Measurements from ENCODE around the gene PCBD2. TPM values are rescaled to one million over a fixed set of nuclear protein-coding genes. Genes with fewer than 3 reads are reported as not detected.
"Not testable (repeated sequence)": the region's sequence is repeated elsewhere in the genome, so short reads cannot be mapped to it uniquely, and the experiment has no call there.

Gene PCBD2
- total RNA-seq, result 7.6 TPM

DNA sequence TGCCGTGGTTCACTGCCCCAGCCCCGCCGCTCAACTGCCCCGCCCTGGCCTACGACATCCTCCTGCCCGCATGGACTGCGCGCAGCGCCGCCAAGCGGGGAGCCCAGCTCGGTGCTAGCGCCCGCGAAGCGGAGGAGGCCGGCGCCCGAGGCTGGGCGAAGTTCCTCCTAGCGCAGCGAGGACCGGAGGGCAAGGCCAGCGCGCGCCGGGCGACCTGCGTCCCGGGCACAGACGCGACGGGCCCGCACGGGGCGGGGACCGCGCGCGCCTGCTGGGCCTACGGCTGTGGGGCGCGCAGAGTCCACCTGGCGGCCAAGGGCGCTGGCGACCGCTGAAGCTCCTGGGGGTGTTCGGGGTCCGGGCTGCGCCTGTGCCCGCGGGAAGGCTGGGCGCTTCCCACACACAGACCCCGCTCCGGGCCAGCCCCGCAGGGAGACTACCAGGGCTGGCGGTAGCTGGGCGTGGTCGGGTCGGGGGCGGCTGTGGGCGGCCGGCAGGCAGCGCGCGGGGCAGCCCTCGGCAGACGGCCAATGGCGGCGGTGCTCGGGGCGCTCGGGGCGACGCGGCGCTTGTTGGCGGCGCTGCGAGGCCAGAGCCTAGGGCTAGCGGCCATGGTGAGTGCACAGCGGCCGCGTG, at the start of gene PCBD2:
Gene PCBD2, plus strand, starts transcription at position 522 of the 636 bp plus-strand sequence. Its CDS starts 9 bp downstream, at position 531.
- Histone ChIP-seq H3K4me1 (no peaks in the 10 kb centered on the region), H3K27me3 (no peaks in the 10 kb centered on the region), H3K36me3 (peaks cover 5 to 11% of the 10 kb centered on the region in 2 donors), H3K27ac (peak within 1 kb of the TSS; percentile 96), H3K9me3 (no peaks in the 10 kb centered on the region), H3K4me3 (peak within 1 kb of the TSS; percentile 85 to 97)
- TF ChIP-seq, protein P1, sequence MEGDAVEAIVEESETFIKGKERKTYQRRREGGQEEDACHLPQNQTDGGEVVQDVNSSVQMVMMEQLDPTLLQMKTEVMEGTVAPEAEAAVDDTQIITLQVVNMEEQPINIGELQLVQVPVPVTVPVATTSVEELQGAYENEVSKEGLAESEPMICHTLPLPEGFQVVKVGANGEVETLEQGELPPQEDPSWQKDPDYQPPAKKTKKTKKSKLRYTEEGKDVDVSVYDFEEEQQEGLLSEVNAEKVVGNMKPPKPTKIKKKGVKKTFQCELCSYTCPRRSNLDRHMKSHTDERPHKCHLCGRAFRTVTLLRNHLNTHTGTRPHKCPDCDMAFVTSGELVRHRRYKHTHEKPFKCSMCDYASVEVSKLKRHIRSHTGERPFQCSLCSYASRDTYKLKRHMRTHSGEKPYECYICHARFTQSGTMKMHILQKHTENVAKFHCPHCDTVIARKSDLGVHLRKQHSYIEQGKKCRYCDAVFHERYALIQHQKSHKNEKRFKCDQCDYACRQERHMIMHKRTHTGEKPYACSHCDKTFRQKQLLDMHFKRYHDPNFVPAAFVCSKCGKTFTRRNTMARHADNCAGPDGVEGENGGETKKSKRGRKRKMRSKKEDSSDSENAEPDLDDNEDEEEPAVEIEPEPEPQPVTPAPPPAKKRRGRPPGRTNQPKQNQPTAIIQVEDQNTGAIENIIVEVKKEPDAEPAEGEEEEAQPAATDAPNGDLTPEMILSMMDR (IDR thresholded peaks at IDR 0.05), result peak; percentile 84 to 97 (median 89)
- intact Hi-C loops (cut with DNase I), result loop anchor here (1.0 to 10.0 kb wide), 4 partner anchors 30 to 530 kb away; partner anchors contain the start of genes C5orf24, CAMLG, TXNDC15 and UBE2B
- DNase-seq (ENCODE audit: low spot score in 2 of 2), result peak; percentile 62 to 94

DNA sequence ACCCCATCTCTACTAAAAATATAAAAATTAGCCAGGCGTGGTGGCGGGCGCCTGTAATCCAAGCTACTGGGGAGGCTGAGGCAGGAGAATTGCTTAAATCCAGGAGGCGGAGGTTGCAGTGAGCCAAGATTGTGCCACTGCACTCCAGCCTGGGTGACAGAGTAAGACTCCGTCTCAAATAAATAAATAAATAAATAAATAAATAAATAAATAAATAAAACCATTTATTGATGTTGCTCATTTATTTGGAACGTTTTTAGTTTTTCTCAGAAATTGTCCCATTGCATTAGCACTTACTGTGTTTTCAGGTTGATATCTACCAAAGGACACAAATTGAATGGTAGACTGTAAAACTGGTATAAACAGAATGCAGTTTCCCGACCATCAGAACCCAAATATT, 48.5 kb upstream of the PCBD2 start:
- intact Hi-C loops (cut with DNase I); H3K4me3 ChIP-seq; H3K4me1 ChIP-seq; H3K27ac ChIP-seq; H3K9me3 ChIP-seq; DNase-seq (ENCODE audit: low spot score in 2 of 2); H3K27me3 ChIP-seq: not testable (repeated sequence)
- H3K36me3 ChIP-seq, result peaks cover 41 to 56% of the 10 kb centered on the region in 2 donors

DNA sequence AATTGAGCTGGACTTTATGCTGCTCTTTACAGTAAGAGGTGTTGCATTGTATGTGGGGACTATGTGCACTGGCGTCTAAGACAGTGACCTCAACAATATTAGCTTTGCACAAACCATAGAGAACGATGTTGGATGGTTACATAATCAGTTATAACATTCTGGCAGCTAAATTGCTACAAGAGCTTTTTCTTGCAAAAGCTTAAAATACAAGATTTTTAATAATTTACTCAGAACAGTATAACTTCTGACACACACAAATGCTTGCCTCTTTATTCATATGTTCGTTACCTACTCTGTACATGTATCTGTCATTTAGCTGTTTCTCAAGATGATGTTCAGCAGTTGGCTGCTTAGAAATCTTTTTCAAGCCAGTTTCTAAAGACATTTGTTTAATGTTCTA, 47.5 kb upstream of the PCBD2 start:
- TF ChIP-seq, protein P1 (IDR thresholded peaks at IDR 0.05), result no peak
- Histone ChIP-seq H3K27ac (no peak overlapping the region), H3K9me3 (no peaks in the 10 kb centered on the region), H3K4me1 (no peaks in the 10 kb centered on the region), H3K27me3 (no peaks in the 10 kb centered on the region), H3K36me3 (peaks cover 41 to 54% of the 10 kb centered on the region in 2 donors), H3K4me3 (no peak overlapping the region)
- DNase-seq (ENCODE audit: low spot score in 2 of 2), result no peak
- intact Hi-C loops (cut with DNase I), result no loop called here

DNA sequence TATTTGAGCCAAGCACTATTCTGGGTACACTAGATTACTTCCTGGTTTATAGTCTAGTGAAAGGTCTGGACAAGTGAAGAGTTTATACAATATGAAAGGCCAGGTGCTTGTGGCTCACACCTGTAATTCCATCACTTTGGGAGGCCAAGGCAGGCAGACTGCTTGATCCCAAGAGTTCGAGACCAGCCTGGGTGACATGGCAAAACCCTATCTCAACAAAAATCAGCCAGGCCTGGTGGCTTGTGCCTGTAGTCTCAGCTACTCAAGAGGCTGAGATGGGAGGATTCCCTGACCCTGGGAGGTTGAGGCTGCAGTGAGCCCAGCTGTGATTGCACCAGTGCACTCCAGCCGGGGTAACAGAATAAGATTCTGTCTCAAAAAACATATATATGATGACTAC, 40.2 kb upstream of the PCBD2 start:
- Histone ChIP-seq H3K27me3 (no peaks in the 10 kb centered on the region), H3K27ac (no peak overlapping the region), H3K36me3 (peaks cover 14% of the 10 kb centered on the region in 2 donors), H3K4me1 (no peaks in the 10 kb centered on the region), H3K9me3 (no peaks in the 10 kb centered on the region), H3K4me3 (no peak overlapping the region)
- TF ChIP-seq, protein P1 (IDR thresholded peaks at IDR 0.05), result no peak
- intact Hi-C loops (cut with DNase I), result no loop called here
- no peak for DNase-seq (ENCODE audit: low spot score in 2 of 2)

DNA sequence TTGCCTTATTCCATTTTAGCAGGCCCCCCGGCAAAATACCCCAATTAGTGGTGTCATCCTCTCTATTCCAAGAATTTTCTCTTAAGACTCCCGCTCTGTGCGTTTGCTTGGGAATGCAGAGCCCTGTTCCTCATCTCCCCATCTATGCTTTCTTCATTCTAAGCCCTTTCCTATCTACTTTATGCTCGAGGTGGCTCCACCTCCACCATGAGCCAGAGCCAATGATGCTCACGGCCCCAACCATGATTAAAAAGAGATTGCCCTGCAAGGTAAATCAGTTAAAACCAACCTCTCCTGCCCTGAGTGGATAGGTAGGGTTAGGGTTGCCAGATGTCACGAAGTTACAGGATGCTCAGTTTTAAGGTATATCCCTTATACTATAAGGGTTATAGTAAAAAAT, 31.4 kb upstream of the PCBD2 start:
- intact Hi-C loops (cut with DNase I), result loop anchor here (10.0 kb wide), 2 partner anchors 139 to 499 kb away; partner anchors contain the start of genes CAMLG and UBE2B
- TF ChIP-seq, protein P1 (IDR thresholded peaks at IDR 0.05), result no peak
- no peak for DNase-seq (ENCODE audit: low spot score in 2 of 2)
- H3K27ac ChIP-seq, result peak overlapping the region; percentile 96 to 97
- peak overlapping the region; percentile 94 to 96 for H3K4me3 ChIP-seq
- peaks cover 0 to 9% of the 10 kb centered on the region in 2 donors for H3K4me1 ChIP-seq
- no peaks in the 10 kb centered on the region for H3K36me3 ChIP-seq
- no peaks in the 10 kb centered on the region for H3K27me3 ChIP-seq
- H3K9me3 ChIP-seq, result no peaks in the 10 kb centered on the region

DNA sequence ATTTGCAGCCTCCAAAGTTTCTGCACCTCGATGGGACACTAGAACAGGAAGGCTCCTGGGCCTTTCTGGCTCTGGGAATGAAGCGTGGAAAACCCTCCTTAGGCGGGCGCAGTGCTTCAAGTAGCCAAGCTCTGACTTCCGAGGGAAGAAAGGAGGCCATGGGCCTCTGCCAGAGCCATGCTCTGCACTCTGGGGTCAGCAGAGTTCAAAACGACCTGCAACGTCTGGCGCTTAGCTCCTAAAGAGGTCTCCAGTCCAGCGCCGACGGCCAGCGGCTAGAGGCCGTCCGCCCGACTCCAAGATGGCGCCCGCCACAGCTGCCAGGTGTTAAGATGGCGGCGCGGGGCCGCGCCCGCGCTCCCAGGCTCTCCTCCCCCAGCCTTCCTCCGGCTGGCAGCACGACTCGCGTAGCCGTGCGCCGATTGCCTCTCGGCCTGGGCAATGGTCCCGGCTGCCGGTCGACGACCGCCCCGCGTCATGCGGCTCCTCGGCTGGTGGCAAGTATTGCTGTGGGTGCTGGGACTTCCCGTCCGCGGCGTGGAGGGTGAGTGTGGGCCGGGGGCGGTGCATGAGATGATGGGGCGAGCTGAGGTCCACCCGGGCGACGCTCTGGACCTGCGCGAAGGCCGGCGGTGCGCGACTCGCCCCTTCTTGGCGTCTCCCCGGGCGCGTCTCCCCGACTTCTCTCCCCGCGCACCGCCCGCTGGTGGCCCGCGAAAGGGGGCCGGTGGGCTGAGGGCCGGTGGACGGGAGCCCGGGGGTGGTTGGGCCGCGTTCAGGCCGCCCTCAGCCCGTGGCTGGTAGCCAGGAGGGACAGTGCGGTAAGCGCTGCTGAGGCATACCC, 30.7 kb upstream of the PCBD2 start, which contains the start of gene TXNDC15:
Gene TXNDC15, plus strand, starts transcription at position 385 of the 844 bp plus-strand sequence. Its CDS starts 57 bp downstream, at position 442.
- TF ChIP-seq, protein P1 (IDR thresholded peaks at IDR 0.05), result no peak
- Histone ChIP-seq H3K4me1 (peaks cover 0 to 9% of the 10 kb centered on the region in 2 donors), H3K36me3 (no peaks in the 10 kb centered on the region), H3K27ac (peak within 1 kb of the TSS; percentile 96 to 97), H3K9me3 (no peaks in the 10 kb centered on the region), H3K4me3 (peak within 1 kb of the TSS; percentile 94 to 96), H3K27me3 (no peaks in the 10 kb centered on the region)
- intact Hi-C loops (cut with DNase I), result loop anchor here (1.0 to 10.0 kb wide), 4 partner anchors 27 to 499 kb away; partner anchors contain the start of genes CAMLG and UBE2B
- peak; percentile 47 to 93 for DNase-seq (ENCODE audit: low spot score in 2 of 2)
